NCI-H2227 (cell line): ENCODE measurements around the gene TMBIM6.
A peak's percentile ranks its signal among the peaks of the same experiment; 100 is the strongest.
"Not testable (repeated sequence)": the region's sequence is repeated elsewhere in the genome, so short reads cannot be mapped to it uniquely, and the experiment has no call there.

Experiments used
- DNase-seq: peaks from one replicate; lab custom pipeline; 2025; ENCODE audit not compliant: unreplicated experiment; lab: John Stamatoyannopoulos, UW

TMBIM6 gene

DNA sequence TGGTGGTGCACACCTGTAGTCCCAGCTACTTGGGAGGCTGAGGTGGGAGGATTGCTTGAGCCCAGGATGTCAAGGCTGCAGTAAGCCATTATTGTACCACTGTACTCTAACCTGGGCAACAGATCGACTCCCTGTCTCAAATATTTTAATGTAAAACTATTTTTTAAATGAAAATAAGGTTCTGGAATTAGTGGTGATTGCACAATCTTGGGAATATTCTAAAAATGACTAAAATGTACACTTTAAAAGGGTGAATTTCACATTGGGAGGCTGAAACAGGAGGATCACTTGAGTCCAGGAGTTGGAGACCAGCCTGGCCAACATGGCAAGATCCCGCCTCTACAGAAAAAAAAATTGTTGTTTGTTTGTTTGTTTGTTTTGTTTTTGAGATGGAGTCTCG, 12.9 kb upstream of the TMBIM6 start:
- DNase-seq = no peak

- DNase-seq = no peak
These were observed 11.3 kb upstream of the TMBIM6 start for GRCh38 chr12:49730050-49730449.

GRCh38 chr12:49730568-49731101, 10.7 kb upstream of the TMBIM6 start:
- DNase-seq = no peak

GRCh38 chr12:49733219-49734017, 7.9 kb upstream of the TMBIM6 start:
- no peak for DNase-seq

- DNase-seq = not testable (repeated sequence)
These were observed 6.5 kb upstream of the TMBIM6 start for GRCh38 chr12:49734900-49735299.

- DNase-seq = not testable (repeated sequence)
These were observed 2.6 kb upstream of the TMBIM6 start for GRCh38 chr12:49738721-49739120.

DNA sequence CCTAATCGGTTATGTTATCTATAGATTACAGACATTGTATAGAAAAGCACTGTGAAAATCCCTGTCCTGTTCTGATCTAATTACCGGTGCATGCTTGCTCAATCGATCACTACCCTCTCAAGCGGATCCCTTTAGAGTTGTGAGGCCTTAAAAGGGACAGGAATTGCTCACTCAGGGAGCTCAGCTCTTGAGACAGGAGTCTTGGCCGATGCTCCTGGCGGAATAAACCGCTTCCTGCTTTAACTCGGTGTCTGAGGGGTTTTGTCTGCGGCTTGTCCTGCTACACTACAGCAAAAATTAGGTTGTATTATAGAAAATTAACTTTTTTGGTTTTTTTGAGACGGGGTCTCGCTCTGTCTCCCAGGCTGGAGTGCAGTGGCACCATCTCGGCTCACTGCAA, 1.1 kb upstream of the TMBIM6 start:
- not testable (repeated sequence) for DNase-seq

GRCh38 chr12:49741882-49742620, 694 bp downstream of the TMBIM6 start:
- peak; percentile 73 for DNase-seq

DNA sequence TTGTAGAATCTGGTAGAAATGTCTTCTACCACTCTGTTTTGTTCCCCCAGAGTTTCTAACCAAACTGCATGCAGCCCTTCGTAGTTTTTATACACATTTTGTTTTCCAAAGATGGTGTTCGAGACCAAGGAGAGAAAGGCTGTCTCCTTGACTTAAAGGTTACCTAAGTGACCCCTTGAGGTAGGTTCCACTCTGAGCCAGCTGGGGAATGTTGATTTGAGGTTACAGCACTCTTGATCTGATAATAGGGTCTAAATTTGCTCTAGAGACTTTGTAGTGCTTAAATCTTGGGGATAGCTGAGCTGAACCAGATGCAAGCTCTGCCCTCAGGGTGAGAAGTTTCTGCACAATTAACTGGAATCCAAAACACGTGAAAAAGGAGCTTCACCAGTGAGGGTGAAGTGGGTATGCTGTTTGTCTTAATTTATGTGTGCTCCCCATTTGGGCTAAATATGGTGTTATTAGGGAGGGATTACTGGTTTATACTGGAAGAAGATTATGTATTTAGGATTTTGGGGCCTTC, 3.1 kb downstream of the TMBIM6 start:
- no peak for DNase-seq

- DNase-seq = no peak
These were observed 6.9 kb downstream of the TMBIM6 start for GRCh38 chr12:49748306-49748705.

GRCh38 chr12:49748800-49749199, 7.4 kb downstream of the TMBIM6 start:
- no peak for DNase-seq

GRCh38 chr12:49750027-49750995, 9.0 kb downstream of the TMBIM6 start:
- no peak for DNase-seq

GRCh38 chr12:49750996-49751393, 9.6 kb downstream of the TMBIM6 start:
- no peak for DNase-seq

DNA sequence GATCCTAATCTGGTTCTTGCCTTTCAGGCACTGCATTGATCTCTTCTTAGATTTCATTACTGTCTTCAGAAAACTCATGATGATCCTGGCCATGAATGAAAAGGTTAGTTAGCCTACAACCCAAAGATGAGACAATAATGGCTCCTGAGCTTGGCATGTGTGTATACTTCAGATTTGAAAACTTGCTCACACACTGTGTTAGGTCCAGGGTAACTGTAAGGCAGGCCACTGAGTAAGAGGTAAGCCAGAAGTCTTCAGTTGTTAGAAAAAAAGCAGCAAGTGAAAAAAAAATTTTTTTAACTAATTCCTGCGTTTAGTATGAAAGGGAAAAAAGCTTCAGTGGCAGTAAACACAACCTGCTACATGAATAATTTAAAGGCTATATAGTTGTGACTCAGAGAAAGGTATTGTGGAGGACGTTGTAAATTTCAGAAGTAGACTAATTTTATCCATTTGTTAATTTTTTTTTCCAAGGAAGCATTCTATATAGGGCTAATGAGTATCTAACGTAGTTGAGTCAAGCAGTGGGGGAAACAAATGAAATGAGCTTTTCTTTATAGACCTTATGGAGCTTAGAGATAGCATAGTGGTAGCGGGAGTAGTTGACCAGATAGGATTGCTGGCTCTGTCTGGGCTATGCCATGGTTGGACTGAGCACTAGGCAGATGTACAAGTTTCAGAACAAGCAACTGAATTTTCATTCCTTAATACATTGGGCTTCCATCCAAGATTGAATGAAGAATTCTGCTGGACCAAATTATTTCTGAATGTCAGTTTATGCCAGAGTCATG, 20.5 kb downstream of the TMBIM6 start:
- DNase-seq = no peak

- DNase-seq = no peak
These were observed 21.1 kb downstream of the TMBIM6 start for GRCh38 chr12:49762468-49762847.

DNA sequence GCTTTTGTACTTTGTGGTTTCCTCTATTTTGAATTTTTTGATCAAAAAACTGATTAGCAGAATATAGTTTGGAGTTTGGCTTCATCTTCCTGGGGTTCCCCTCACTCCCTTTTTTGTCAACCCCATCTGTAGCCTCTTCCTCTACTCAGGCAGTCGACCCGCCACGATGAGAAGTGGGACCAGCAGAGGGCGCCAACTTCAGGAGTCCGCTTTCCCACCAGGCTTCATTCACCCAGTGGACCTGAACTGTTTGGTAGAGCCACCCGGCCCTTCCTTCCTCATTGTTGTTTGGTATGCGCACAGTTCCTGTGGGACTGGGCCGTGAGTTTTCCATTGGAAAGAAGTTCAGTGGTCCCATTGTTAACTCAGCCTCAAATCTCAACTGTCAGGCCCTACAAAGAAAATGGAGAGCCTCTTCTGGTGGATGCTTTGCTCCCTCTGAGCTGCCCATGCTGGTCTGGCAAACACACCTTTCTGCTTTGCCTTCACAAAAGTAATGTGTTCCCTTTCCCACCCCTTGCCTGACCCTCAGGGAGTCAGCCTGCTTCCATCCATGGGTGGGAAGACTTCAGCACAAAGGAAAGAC, 21.7 kb downstream of the TMBIM6 start:
- peak; percentile 61 for DNase-seq

DNA sequence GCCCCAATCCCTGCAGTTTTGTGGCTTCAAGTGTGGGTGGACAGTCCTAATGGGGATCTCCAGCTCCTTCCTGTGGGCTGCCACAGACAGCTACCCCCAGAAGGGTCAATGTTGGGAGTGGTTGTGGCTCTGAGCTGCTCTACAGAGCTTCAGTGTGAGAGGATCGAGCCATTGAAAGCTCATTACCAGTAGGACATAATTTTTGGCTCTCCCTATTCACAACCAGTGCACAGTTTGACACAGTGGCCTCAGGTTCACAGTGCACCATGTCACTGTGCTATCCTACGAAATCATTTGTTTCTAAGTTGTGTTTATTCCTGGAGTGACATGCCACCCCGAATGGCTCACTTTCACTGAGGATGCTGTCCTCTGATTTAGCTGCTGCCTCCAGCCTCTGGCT, 22.8 kb downstream of the TMBIM6 start:
- DNase-seq = no peak

DNA sequence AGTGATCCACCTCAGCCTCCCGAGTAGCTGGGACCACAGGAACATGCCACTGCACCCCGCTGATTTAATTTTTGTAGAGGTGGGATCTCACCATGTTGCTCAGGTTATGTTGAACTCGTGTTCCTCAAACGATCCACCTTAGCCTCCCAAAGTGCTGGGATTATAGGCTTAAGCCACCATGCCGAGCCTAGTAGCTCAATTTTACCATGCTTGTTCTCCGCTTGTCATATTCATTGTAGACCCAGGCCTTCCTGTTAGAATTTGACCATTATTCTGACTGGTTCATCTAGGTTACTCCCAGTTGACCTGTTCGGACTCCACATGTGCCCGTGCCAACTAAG, 24.7 kb downstream of the TMBIM6 start:
- no peak for DNase-seq

GRCh38 chr12:49767333-49767732, 26.0 kb downstream of the TMBIM6 start:
- no peak for DNase-seq

GRCh38 chr12:49773102-49773501, 31.7 kb downstream of the TMBIM6 start:
- not testable (repeated sequence) for DNase-seq
